Endodermal cell (in vitro differentiated cells): ENCODE results near the gene PSMC3. TPM values are rescaled to one million over a fixed set of nuclear protein-coding genes. Genes with fewer than 3 reads are reported as not detected.

Experiments used
- DNase-seq: peaks from one replicate; pipeline ENCODE4 v3.0.0-alpha.2; 2017
- H3K27ac ChIP-seq: 2 replicates; pipeline ENCODE4 v1.5.1; 2013; ENCODE audit warnings: mild to moderate bottlenecking, low read depth, low read length, moderate library complexity
- H3K27me3 ChIP-seq: 2 replicates; pipeline ENCODE4 v1.6.1; 2013; ENCODE audit warnings: mild to moderate bottlenecking, low read length, moderate library complexity; ENCODE audit not compliant: insufficient read depth, control insufficient read depth, poor library complexity, severe bottlenecking
- H3K36me3 ChIP-seq: 2 replicates; pipeline ENCODE4 v1.7.0; 2013; ENCODE audit warnings: mild to moderate bottlenecking, low read length, moderate library complexity; ENCODE audit not compliant: control insufficient read depth, insufficient read depth
- H3K4me1 ChIP-seq: one replicate; pipeline ENCODE4 v1.7.0; 2013; ENCODE audit warnings: low read length; ENCODE audit not compliant: control insufficient read depth, insufficient read depth
- H3K4me3 ChIP-seq: 2 replicates; pipeline ENCODE4 v1.5.1; 2013; ENCODE audit warnings: mild to moderate bottlenecking, low read length, moderate library complexity
- H3K9ac ChIP-seq: 2 replicates; pipeline ENCODE4 v1.6.1; 2013; ENCODE audit warnings: mild to moderate bottlenecking, low read length, moderate library complexity; ENCODE audit not compliant: poor library complexity, severe bottlenecking; ENCODE audit errors: extremely low read depth
- H3K9me3 ChIP-seq: 2 replicates; pipeline ENCODE4 v1.6.1; 2013; ENCODE audit warnings: mild to moderate bottlenecking, low read length, moderate library complexity; ENCODE audit not compliant: control insufficient read depth
- H3K27ac Mint-ChIP-seq: 2 replicates; pipeline ENCODE4 v1.8.0; 2020; ENCODE audit warnings: mixed read lengths
- H3K27me3 Mint-ChIP-seq: 2 replicates; pipeline ENCODE4 v1.8.0; 2021; ENCODE audit warnings: mild to moderate bottlenecking, mixed read lengths; ENCODE audit not compliant: insufficient read depth
- H3K36me3 Mint-ChIP-seq: 2 replicates; pipeline ENCODE4 v1.8.0; 2020; ENCODE audit warnings: low read depth, mixed read lengths
- H3K4me1 Mint-ChIP-seq: 2 replicates; pipeline ENCODE4 v1.8.0; 2020; ENCODE audit warnings: mixed read lengths
- H3K4me3 Mint-ChIP-seq: 2 replicates; pipeline ENCODE4 v1.8.0; 2020; ENCODE audit warnings: mild to moderate bottlenecking, moderate library complexity, mixed read lengths
- H3K9me3 Mint-ChIP-seq: 2 replicates; pipeline ENCODE4 v1.8.0; 2020; ENCODE audit warnings: mild to moderate bottlenecking, mixed read lengths
- WGBS, 2 experiments: methylation state at CpG; one replicate each; pipeline versions ENCODE4 v1.1.5 to v1.1.7; 2013; ENCODE audit warnings: missing lambda C conversion rate in 2 of 2, mixed read lengths in 1 of 2; ENCODE audit not compliant: insufficient coverage in 1 of 2, insufficient read length in 1 of 2; 5-methylcytosine and 5-hydroxymethylcytosine counted together
- total RNA-seq, 2 donors: library from RNA; stranded (reverse); fragmentation: NEBNext Ultra II Directional in 1 of 2; extraction: Animal tissue kit (Norgen Biotek cat#: 25700) in 1 of 2; gene quantifications; 2 replicates in 1 of 2; 3 replicates in 1 of 2; pipeline ENCODE4 v1.2.1, GENCODE V29; 2021
- TF ChIP-seq, protein P1 (sequence below): fragments of 200-600 bp; sonication (generic); conservative IDR thresholded peaks from 2 replicates; pipeline ENCODE4 v1.5.0; 2021; ENCODE audit warnings: antibody characterized with exemption, mild to moderate bottlenecking

PSMC3 gene
- total RNA-seq, 2 donors from 2014 or later = 152 to 175 TPM

DNA sequence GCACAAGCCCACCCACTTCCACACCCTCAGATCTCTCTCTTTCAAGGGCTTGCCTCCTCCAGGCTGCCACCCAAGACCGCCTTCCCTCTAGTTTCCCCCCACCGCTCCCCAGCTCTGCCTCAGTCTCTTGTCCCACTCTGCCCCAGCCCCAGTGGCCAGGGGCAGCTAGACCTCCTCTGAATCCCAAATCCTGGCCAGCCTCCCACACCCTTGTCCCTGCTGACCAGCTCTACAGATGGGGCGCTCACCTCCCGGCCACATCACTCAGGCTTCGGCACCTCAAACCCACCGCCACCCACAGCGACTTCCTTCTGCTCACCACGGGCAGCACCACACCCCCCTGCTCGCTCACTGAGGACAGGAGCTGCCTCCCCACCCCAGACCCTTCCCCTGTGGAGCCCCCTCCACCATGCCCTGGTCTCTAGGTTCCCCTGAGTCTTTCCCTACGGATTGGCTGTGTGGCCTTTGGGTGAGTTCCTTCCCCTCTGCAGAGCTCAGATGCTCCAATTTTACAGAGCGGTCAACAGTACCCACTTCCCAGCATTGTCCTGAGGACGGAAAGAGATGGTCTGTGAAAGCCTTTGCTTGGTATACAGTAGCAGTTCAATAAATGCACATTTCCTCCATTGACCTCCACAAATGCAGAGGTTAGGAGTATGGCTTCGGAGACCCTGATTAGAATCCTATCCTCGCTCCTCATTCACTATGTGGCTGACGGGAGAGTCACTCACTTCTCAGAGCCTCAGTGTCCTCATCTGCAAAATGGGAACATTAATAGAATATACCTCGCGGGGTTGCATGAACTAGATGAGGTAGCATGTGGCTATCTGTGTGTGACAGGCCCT is 36.4 kb downstream of the PSMC3 start:
- H3K9me3 Mint-ChIP-seq = no peaks in the 10 kb centered on the region
- WGBS, 2 experiments = 91 to 95% methylated on average over 13 to 17 of the region's 17 CpGs
- TF ChIP-seq, protein P1, sequence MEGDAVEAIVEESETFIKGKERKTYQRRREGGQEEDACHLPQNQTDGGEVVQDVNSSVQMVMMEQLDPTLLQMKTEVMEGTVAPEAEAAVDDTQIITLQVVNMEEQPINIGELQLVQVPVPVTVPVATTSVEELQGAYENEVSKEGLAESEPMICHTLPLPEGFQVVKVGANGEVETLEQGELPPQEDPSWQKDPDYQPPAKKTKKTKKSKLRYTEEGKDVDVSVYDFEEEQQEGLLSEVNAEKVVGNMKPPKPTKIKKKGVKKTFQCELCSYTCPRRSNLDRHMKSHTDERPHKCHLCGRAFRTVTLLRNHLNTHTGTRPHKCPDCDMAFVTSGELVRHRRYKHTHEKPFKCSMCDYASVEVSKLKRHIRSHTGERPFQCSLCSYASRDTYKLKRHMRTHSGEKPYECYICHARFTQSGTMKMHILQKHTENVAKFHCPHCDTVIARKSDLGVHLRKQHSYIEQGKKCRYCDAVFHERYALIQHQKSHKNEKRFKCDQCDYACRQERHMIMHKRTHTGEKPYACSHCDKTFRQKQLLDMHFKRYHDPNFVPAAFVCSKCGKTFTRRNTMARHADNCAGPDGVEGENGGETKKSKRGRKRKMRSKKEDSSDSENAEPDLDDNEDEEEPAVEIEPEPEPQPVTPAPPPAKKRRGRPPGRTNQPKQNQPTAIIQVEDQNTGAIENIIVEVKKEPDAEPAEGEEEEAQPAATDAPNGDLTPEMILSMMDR = no peak
- Histone ChIP-seq H3K9ac (no peak overlapping the region), H3K4me1 (no peaks in the 10 kb centered on the region), H3K27ac (no peak overlapping the region), H3K27me3 (no peaks in the 10 kb centered on the region), H3K4me3 (no peak overlapping the region), H3K9me3 (no peaks in the 10 kb centered on the region), H3K36me3 (no peaks in the 10 kb centered on the region)
- no peaks in the 10 kb centered on the region for H3K36me3 Mint-ChIP-seq
- no peak overlapping the region for H3K4me3 Mint-ChIP-seq
- no peak for DNase-seq
- no peaks in the 10 kb centered on the region for H3K4me1 Mint-ChIP-seq
- no peak overlapping the region for H3K27ac Mint-ChIP-seq
- no peaks in the 10 kb centered on the region for H3K27me3 Mint-ChIP-seq

DNA sequence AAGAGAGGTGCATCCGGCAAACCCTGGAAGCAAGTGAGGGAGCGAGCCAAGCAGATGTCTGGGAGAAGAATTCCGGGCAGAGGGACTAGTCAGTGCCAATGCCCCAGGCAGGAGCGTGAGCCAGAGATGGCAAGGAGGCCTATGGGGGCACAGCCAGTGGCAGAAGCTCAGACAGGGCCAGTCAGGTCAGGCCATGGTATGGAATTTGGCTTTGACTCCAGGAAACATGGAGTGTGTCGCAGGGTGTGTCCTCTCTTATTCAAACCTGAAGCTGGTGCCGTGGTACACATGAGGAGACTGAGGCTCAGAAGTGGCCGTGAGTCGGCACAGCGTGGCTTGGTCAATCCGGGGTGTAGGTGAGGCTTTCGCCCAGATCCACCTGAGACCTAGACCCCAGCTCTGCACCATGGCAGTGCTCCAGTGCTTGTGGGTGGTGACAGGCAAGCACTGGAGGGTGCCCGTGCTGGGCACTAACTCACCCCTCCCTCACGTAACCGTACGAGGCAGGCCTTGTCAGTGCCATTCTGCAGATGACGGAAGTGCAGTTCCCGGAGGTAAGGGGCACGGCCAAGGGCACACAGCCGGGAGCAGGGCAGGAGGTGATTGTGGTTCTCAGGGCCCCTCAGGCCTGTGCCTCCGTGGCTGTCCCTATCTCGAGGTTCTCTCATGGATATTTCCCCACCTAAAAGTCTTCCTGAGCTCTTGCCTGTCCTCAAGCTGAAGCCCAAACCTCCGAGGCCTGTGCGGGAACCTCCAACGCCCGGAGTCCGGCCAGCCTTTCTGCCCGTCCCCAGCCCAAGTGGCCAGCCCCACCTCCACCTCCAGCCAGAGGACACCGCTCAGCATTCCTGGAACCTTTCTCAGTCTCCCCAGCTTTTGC is 37.3 kb downstream of the PSMC3 start:
- H3K27ac Mint-ChIP-seq = no peak overlapping the region
- H3K36me3 Mint-ChIP-seq = no peaks in the 10 kb centered on the region
- H3K4me1 Mint-ChIP-seq = no peaks in the 10 kb centered on the region
- H3K27me3 Mint-ChIP-seq = no peaks in the 10 kb centered on the region
- WGBS, 2 experiments = 93 to 94% methylated on average over 17 to 28 of the region's 28 CpGs
- H3K4me3 ChIP-seq = no peak overlapping the region
- H3K9me3 ChIP-seq = no peaks in the 10 kb centered on the region
- H3K9ac ChIP-seq = no peak overlapping the region
- H3K9me3 Mint-ChIP-seq = no peaks in the 10 kb centered on the region
- H3K27me3 ChIP-seq = no peaks in the 10 kb centered on the region
- no peak overlapping the region for H3K4me3 Mint-ChIP-seq
- H3K36me3 ChIP-seq = no peaks in the 10 kb centered on the region
- TF ChIP-seq, protein P1 = no peak
- DNase-seq = no peak
- H3K4me1 ChIP-seq = no peaks in the 10 kb centered on the region
- H3K27ac ChIP-seq = no peak overlapping the region

DNA sequence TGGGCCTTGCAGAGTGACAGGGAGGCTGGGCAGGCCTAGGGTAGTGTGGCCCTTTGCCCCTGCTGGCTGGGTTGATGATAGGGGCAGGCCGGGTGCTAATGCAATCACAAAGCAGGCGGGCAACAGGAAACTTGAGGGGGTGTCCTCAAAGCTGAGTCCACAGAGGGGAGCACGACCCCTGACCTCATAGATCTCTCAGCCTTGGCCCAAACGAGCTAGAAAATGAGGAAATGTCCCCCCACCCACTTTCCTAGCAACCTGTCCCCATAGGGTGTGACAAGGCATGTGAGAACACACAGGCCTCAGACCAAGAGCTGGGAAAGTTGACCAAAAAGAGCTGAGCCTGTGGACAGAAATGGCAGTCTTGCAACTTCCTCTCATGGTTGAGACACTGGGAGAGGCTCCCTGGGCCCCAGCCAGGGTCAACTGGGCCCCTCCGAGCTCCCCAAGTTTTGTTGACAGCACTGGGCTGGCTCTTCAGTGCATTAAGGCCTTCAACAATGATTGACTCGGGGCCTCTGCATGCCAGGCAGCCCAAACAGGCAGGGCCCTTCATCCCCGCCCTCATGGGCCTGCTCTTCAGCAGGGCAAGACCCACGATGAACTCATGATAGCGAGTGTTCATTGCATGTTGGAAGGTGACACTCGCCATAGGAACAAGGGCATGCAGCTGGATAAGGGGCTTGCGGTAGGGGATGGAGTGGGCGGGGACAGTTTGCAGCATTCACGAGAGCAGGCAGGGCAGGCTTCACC is 38.1 kb downstream of the PSMC3 start:
- no peaks in the 10 kb centered on the region for H3K36me3 Mint-ChIP-seq
- TF ChIP-seq, protein P1 = no peak
- no peaks in the 10 kb centered on the region for H3K9me3 Mint-ChIP-seq
- H3K4me1 Mint-ChIP-seq = no peaks in the 10 kb centered on the region
- Histone ChIP-seq H3K36me3 (no peaks in the 10 kb centered on the region), H3K4me3 (no peak overlapping the region), H3K27me3 (no peaks in the 10 kb centered on the region), H3K4me1 (no peaks in the 10 kb centered on the region), H3K9ac (no peak overlapping the region), H3K9me3 (no peaks in the 10 kb centered on the region), H3K27ac (no peak overlapping the region)
- no peak overlapping the region for H3K27ac Mint-ChIP-seq
- H3K27me3 Mint-ChIP-seq = peaks cover 3% of the 10 kb centered on the region
- no peak overlapping the region for H3K4me3 Mint-ChIP-seq
- no peak for DNase-seq
- WGBS, 2 experiments = 82 to 86% methylated on average over 12 to 13 of the region's 13 CpGs
